Fibroblast of lung (primary cell): ENCODE measurements around the gene CMC1. TPM values are rescaled to one million over a fixed set of nuclear protein-coding genes. Genes with fewer than 3 reads are reported as not detected.
A peak's percentile ranks its signal among the peaks of the same experiment; 100 is the strongest.

Experiments used
- DNase-seq, 2 donors: peaks; one replicate each; pipeline versions ENCODE4 v3.0.0 to v3.0.0-alpha.2; 2010; ENCODE audit warnings: low read depth in 2 of 2
- H2AFZ ChIP-seq: 2 replicates; pipeline ENCODE4 v1.5.1; 2012; ENCODE audit warnings: low read length, control low read depth, inconsistent platforms
- H3K27ac ChIP-seq: 2 replicates; pipeline ENCODE4 v1.5.1; 2011; ENCODE audit warnings: low read length, control low read depth; ENCODE audit not compliant: insufficient read depth
- H3K27me3 ChIP-seq: 2 replicates; pipeline ENCODE4 v1.5.1; 2011; ENCODE audit warnings: mild to moderate bottlenecking, low read length; ENCODE audit not compliant: control insufficient read depth, insufficient read depth
- H3K36me3 ChIP-seq: 2 replicates; pipeline ENCODE4 v1.5.1; 2011; ENCODE audit warnings: low read length; ENCODE audit not compliant: control insufficient read depth, insufficient read depth
- H3K4me1 ChIP-seq: 2 replicates; pipeline ENCODE4 v1.5.1; 2011; ENCODE audit warnings: low read length; ENCODE audit not compliant: control insufficient read depth, insufficient read depth; ENCODE audit errors: extremely low read depth
- H3K4me2 ChIP-seq: 2 replicates; pipeline ENCODE4 v1.5.1; 2011; ENCODE audit warnings: low read length, control low read depth; ENCODE audit not compliant: insufficient read depth; ENCODE audit errors: extremely low read depth
- H3K4me3 ChIP-seq, 4 experiments: fragments of 200-600 bp in 1 of 4; sonication (generic) in 1 of 4; replicated peaks in 1 of 4; 2 replicates each; pipeline ENCODE4 v1.5.1; 2011 to 2016; ENCODE audit warnings: low read length in 4 of 4, low read depth in 3 of 4, mild to moderate bottlenecking in 3 of 4, control low read depth in 2 of 4, inconsistent platforms in 1 of 4, mixed read lengths in 1 of 4; ENCODE audit not compliant: insufficient read depth in 1 of 4; ENCODE audit errors: control extremely low read depth in 1 of 4
- H3K79me2 ChIP-seq: 2 replicates; pipeline ENCODE4 v1.5.1; 2012; ENCODE audit warnings: mild to moderate bottlenecking, low read length, inconsistent platforms; ENCODE audit not compliant: control insufficient read depth, insufficient read depth
- H3K9ac ChIP-seq: 2 replicates; pipeline ENCODE4 v1.5.1; 2011; ENCODE audit warnings: mild to moderate bottlenecking, low read length, control low read depth; ENCODE audit not compliant: insufficient read depth
- H3K9me3 ChIP-seq: 2 replicates; pipeline ENCODE4 v1.5.1; 2012; ENCODE audit warnings: low read depth, low read length; ENCODE audit not compliant: control insufficient read depth, insufficient read depth
- H4K20me1 ChIP-seq: 2 replicates; pipeline ENCODE4 v1.5.1; 2011; ENCODE audit warnings: low read length; ENCODE audit not compliant: control insufficient read depth, insufficient read depth; ENCODE audit errors: extremely low read depth
- EZH2 ChIP-seq: IDR thresholded peaks from 2 replicates; pipeline ENCODE4 v1.5.1; 2012; ENCODE audit warnings: low read length, control low read depth, mild to moderate bottlenecking; ENCODE audit errors: missing control alignments
- polyA plus RNA-seq, 2 donors: library from polyadenylated mRNA; depleted of rRNA in 1 of 2; stranded (reverse) in 1 of 2; unstranded in 1 of 2; fragments of >200 nt; gene quantifications; 2 replicates each; pipeline ENCODE4 v1.2.1, GENCODE V29; 2011 to 2012; ENCODE audit warnings: missing spikeins in 1 of 2
- total RNA-seq: library from RNA; depleted of rRNA; stranded (reverse); fragments of >200 nt; gene quantifications from 2 replicates; pipeline ENCODE4 v1.2.1, GENCODE V29; 2014
- TF ChIP-seq, protein P1 (sequence below), 2 donors: IDR thresholded peaks in 1 of 2; conservative IDR thresholded peaks in 1 of 2; 1 replicate in 1 of 2; 2 replicates in 1 of 2; pipeline ENCODE4 v1.5.1; 2011 to 2012; ENCODE audit warnings: low read length in 2 of 2, control low read depth in 1 of 2, inconsistent platforms in 1 of 2, low read depth in 1 of 2, mild to moderate bottlenecking in 1 of 2

Gene CMC1
- total and polyA plus RNA-seq, 2 donors (not counting 1 experiment from before 2014, with no cell fraction given) = 5.6 to 26.7 TPM

DNA sequence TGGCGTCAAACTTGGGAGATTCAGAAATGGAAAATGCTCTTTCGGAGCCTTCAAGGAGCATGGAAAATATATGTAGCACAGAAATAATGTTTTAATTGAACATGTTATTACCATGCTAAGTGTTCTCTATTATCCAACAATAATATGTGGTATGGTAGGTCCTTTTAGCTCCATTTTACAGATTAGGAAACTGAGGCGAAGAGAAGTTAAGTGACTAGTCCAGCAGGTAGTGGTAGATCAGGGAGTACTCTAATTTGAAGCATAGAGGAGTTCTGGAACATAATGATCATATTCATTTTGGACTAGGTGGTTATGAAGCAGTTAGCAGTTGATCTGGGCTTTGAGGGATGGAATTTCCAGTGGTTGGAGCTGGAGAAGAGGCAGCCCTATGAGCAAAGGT lies 1.1 kb downstream of the CMC1 start:
- H3K36me3 ChIP-seq = no peaks in the 10 kb centered on the region

DNA sequence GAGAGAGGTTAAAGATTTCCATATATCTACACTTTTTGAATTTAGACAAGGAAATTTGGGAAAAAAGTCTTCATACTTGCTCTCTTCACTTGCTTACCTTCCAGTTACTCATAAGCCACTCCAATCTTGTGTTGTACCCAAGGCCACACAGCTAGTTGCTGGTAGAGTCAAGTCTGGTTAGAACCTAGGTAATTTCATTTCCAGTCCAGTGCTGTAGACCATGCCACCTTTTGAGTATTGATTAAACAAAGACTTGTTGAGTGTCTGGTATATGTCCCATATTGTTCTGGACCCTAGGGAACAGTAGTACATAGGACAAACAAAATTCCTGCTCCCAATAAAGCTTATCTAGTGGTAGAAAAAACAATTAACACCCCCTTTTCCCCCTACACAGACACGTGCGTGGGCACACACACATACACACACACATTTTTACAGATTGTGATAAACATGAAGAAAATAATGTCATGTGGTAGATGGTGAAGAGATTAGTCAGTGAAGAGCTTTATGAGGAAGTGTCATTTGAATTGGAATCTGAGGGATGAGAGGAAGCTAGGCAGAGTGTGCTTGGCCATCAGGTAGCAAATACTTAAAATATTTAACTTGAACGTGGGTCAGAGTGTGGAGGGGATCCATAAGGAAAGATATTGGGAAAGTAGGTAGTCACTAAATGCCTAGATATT lies 2.1 kb downstream of the CMC1 start:
- DNase-seq = no peak
- Histone ChIP-seq H3K4me1 (peaks cover 3% of the 10 kb centered on the region), H3K9me3 (no peaks in the 10 kb centered on the region), H3K4me2 (no peak overlapping the region), H4K20me1 (no peaks in the 10 kb centered on the region), H3K27ac (no peak overlapping the region), H3K27me3 (no peaks in the 10 kb centered on the region), H3K9ac (no peak overlapping the region), H3K36me3 (no peaks in the 10 kb centered on the region), H2AFZ (no peak overlapping the region), H3K4me3 (no peak overlapping the region), H3K79me2 (peaks cover 22% of the 10 kb centered on the region)
- no peak for TF ChIP-seq EZH2
- TF ChIP-seq, protein P1, sequence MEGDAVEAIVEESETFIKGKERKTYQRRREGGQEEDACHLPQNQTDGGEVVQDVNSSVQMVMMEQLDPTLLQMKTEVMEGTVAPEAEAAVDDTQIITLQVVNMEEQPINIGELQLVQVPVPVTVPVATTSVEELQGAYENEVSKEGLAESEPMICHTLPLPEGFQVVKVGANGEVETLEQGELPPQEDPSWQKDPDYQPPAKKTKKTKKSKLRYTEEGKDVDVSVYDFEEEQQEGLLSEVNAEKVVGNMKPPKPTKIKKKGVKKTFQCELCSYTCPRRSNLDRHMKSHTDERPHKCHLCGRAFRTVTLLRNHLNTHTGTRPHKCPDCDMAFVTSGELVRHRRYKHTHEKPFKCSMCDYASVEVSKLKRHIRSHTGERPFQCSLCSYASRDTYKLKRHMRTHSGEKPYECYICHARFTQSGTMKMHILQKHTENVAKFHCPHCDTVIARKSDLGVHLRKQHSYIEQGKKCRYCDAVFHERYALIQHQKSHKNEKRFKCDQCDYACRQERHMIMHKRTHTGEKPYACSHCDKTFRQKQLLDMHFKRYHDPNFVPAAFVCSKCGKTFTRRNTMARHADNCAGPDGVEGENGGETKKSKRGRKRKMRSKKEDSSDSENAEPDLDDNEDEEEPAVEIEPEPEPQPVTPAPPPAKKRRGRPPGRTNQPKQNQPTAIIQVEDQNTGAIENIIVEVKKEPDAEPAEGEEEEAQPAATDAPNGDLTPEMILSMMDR (conservative IDR thresholded peaks at IDR 0.05 in 1 of 2, IDR thresholded peaks at IDR 0.05 in 1 of 2; ENCODE audit: low read depth in 1 of 2, low read length in 2 of 2) = no peak

More for the DNA sequence above, 1.1 kb downstream of the CMC1 start:
- H3K27me3 ChIP-seq = no peaks in the 10 kb centered on the region
- no peak overlapping the region for H2AFZ ChIP-seq
- peak overlapping the region; percentile 93 to 97 (median 94) for H3K4me3 ChIP-seq
- H4K20me1 ChIP-seq = no peaks in the 10 kb centered on the region
- no peak for TF ChIP-seq EZH2
- TF ChIP-seq, protein P1 (conservative IDR thresholded peaks at IDR 0.05 in 1 of 2, IDR thresholded peaks at IDR 0.05 in 1 of 2; ENCODE audit: low read depth in 1 of 2, low read length in 2 of 2) = no peak
- H3K27ac ChIP-seq = no peak overlapping the region
- no peaks in the 10 kb centered on the region for H3K9me3 ChIP-seq
- H3K4me1 ChIP-seq = peaks cover 3% of the 10 kb centered on the region
- H3K4me2 ChIP-seq = peak overlapping the region; percentile 92
- DNase-seq = no peak
- H3K79me2 ChIP-seq = peaks cover 20% of the 10 kb centered on the region
- peak overlapping the region; percentile 85 for H3K9ac ChIP-seq

DNA sequence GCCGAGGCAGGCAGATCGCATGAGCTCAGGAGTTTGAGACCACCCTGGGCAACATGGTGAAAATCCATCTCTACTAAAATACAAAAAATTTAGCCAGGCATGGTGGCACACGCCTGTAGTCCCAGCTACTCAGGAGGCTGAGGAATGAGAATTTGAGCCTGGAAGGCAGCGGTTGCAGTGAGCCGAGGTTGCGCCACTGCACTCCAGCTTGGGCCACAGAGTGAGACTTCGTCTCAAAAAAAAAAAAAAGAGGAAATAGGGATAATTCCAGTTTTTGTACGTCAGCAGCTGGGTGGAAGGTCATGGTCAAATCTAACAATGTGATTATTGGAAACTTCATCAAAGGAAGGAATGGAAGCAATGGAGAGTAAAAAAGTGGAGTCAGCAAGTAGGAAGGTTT lies 3.1 kb downstream of the CMC1 start:
- Histone ChIP-seq H3K27me3 (no peaks in the 10 kb centered on the region), H3K79me2 (peaks cover 22% of the 10 kb centered on the region), H4K20me1 (no peaks in the 10 kb centered on the region), H3K4me3 (no peak overlapping the region), H3K4me2 (no peak overlapping the region), H3K9ac (no peak overlapping the region), H3K9me3 (no peaks in the 10 kb centered on the region), H3K27ac (no peak overlapping the region), H3K4me1 (peaks cover 3% of the 10 kb centered on the region), H2AFZ (no peak overlapping the region), H3K36me3 (no peaks in the 10 kb centered on the region)
- TF ChIP-seq EZH2 = no peak
- TF ChIP-seq, protein P1 (conservative IDR thresholded peaks at IDR 0.05 in 1 of 2, IDR thresholded peaks at IDR 0.05 in 1 of 2; ENCODE audit: low read depth in 1 of 2, low read length in 2 of 2) = no peak
- no peak for DNase-seq
